ENCODE measurements around the gene PLSCR1. TPM values are rescaled to one million over a fixed set of nuclear protein-coding genes. Genes with fewer than 3 reads are reported as not detected.

The PLSCR1 gene
- total and polyA plus RNA-seq, 2 experiments from 2014 or later, result 62.7 to 78.3 TPM

DNA sequence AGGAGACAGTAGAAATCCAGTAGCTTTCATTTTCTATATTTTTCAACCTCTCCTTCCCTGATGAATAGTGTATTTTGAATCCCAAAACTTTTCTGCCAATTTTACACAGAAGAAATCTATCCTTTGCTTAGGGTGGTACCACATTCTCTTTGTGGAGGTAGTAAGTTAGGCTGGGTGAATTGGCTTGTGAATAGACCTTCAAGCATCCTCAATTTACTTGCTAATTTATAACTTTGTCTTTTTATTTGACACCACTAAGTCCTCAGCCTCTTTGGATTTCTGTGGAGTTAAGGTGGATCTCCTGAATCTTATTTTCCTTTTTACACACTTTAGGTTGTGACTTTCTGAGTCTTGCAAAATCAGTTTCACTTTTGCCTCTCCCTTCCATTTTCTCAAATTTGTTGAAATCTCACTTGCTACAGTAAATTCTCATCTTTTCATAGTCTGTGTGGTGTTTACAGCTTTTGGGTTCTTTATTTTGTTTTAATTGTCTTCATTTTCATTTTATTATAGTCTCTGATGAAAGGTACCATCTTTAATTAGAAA, 5.7 kb upstream of the PLSCR1 start:
- TF ChIP-seq POLR2AphosphoS5 (IDR thresholded peaks at IDR 0.05; ENCODE audit: low read depth) (no peak), CREB1 (CRISPR knock-in tag; IDR thresholded peaks at IDR 0.05; ENCODE audit: low read depth) (no peak), ZNF114 (CRISPR knock-in tag; IDR thresholded peaks at IDR 0.05) (no peak), JUNB (IDR thresholded peaks at IDR 0.05; ENCODE audit: unreplicated experiment) (no peak), ZNF331 (CRISPR knock-in tag; IDR thresholded peaks at IDR 0.05; ENCODE audit: low read depth) (no peak), EZH2phosphoT487 (IDR thresholded peaks at IDR 0.05; ENCODE audit: unreplicated experiment) (no peak), REST (IDR thresholded peaks at IDR 0.05; ENCODE audit: unreplicated experiment) (no peak), ETS1 (IDR thresholded peaks at IDR 0.05) (no peak), EZH2 (IDR thresholded peaks at IDR 0.05; ENCODE audit: low read depth, unreplicated experiment) (no peak), STAT1 (IDR thresholded peaks at IDR 0.05; ENCODE audit: unreplicated experiment) (no peak)
- TF ChIP-seq, protein P1, sequence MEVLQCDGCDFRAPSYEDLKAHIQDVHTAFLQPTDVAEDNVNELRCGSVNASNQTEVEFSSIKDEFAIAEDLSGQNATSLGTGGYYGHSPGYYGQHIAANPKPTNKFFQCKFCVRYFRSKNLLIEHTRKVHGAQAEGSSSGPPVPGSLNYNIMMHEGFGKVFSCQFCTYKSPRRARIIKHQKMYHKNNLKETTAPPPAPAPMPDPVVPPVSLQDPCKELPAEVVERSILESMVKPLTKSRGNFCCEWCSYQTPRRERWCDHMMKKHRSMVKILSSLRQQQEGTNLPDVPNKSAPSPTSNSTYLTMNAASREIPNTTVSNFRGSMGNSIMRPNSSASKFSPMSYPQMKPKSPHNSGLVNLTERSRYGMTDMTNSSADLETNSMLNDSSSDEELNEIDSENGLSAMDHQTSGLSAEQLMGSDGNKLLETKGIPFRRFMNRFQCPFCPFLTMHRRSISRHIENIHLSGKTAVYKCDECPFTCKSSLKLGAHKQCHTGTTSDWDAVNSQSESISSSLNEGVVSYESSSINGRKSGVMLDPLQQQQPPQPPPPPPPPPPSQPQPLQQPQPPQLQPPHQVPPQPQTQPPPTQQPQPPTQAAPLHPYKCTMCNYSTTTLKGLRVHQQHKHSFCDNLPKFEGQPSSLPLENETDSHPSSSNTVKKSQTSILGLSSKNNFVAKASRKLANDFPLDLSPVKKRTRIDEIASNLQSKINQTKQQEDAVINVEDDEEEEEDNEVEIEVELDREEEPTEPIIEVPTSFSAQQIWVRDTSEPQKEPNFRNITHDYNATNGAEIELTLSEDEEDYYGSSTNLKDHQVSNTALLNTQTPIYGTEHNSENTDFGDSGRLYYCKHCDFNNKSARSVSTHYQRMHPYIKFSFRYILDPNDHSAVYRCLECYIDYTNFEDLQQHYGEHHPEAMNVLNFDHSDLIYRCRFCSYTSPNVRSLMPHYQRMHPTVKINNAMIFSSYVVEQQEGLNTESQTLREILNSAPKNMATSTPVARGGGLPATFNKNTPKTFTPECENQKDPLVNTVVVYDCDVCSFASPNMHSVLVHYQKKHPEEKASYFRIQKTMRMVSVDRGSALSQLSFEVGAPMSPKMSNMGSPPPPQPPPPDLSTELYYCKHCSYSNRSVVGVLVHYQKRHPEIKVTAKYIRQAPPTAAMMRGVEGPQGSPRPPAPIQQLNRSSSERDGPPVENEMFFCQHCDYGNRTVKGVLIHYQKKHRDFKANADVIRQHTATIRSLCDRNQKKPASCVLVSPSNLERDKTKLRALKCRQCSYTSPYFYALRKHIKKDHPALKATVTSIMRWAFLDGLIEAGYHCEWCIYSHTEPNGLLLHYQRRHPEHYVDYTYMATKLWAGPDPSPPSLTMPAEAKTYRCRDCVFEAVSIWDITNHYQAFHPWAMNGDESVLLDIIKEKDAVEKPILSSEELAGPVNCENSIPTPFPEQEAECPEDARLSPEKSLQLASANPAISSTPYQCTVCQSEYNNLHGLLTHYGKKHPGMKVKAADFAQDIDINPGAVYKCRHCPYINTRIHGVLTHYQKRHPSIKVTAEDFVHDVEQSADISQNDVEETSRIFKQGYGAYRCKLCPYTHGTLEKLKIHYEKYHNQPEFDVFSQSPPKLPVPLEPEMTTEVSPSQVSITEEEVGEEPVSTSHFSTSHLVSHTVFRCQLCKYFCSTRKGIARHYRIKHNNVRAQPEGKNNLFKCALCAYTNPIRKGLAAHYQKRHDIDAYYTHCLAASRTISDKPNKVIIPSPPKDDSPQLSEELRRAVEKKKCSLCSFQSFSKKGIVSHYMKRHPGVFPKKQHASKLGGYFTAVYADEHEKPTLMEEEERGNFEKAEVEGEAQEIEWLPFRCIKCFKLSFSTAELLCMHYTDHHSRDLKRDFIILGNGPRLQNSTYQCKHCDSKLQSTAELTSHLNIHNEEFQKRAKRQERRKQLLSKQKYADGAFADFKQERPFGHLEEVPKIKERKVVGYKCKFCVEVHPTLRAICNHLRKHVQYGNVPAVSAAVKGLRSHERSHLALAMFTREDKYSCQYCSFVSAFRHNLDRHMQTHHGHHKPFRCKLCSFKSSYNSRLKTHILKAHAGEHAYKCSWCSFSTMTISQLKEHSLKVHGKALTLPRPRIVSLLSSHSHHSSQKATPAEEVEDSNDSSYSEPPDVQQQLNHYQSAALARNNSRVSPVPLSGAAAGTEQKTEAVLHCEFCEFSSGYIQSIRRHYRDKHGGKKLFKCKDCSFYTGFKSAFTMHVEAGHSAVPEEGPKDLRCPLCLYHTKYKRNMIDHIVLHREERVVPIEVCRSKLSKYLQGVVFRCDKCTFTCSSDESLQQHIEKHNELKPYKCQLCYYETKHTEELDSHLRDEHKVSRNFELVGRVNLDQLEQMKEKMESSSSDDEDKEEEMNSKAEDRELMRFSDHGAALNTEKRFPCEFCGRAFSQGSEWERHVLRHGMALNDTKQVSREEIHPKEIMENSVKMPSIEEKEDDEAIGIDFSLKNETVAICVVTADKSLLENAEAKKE (CRISPR knock-in tag; IDR thresholded peaks at IDR 0.05), result no peak
- Histone ChIP-seq H3K4me1 (ENCODE audit: insufficient read depth) (peaks cover 27% of the 10 kb centered on the region), H3K27ac (ENCODE audit: low read depth) (0 out of 2 replicates have a peak overlapping the region, but pooled peaks have one; percentile 11), H3K9me2 (ENCODE audit: insufficient read depth) (peaks cover 5% of the 10 kb centered on the region; the same call in 1 of the 2 replicates), H2AFZ (peak overlapping the region; percentile 21; the same call in 1 of the 2 replicates), H3K27me3 (ENCODE audit: insufficient read depth) (no peaks in the 10 kb centered on the region), H3K4me2 (peak overlapping the region; percentile 19), H3F3A (replicated peaks; ENCODE audit: low read depth) (no peaks in the 10 kb centered on the region), H3K79me2 (replicated peaks; ENCODE audit: insufficient read depth) (no peaks in the 10 kb centered on the region), H4K20me1 (replicated peaks; ENCODE audit: insufficient read depth) (no peaks in the 10 kb centered on the region), H3K4me3 (no peak overlapping the region), H3K36me3 (ENCODE audit: insufficient read depth) (no peaks in the 10 kb centered on the region)
- Mint-ChIP-seq H3K4me1 (peaks cover 27% of the 10 kb centered on the region), H3K4me3 (no peak overlapping the region), H3K9me3 (no peaks in the 10 kb centered on the region), H3K27me3 (ENCODE audit: insufficient read depth, low read depth, poor library complexity) (no peaks in the 10 kb centered on the region), H3K36me3 (ENCODE audit: low read depth) (no peaks in the 10 kb centered on the region), H3K27ac (peak overlapping the region; percentile 74)
- peak; percentile 34; the same call in 2 of the 3 replicates for ATAC-seq
- DNase-seq (ENCODE audit: low spot score), result no peak
